ELR (cell line): ENCODE data around the gene ZNF549.

ENCODE experiments used
- DNase-seq: peaks from one replicate; pipeline ENCODE4 v3.0.0-alpha.2; 2015; ENCODE audit warnings: low read depth

The ZNF549 gene

DNA sequence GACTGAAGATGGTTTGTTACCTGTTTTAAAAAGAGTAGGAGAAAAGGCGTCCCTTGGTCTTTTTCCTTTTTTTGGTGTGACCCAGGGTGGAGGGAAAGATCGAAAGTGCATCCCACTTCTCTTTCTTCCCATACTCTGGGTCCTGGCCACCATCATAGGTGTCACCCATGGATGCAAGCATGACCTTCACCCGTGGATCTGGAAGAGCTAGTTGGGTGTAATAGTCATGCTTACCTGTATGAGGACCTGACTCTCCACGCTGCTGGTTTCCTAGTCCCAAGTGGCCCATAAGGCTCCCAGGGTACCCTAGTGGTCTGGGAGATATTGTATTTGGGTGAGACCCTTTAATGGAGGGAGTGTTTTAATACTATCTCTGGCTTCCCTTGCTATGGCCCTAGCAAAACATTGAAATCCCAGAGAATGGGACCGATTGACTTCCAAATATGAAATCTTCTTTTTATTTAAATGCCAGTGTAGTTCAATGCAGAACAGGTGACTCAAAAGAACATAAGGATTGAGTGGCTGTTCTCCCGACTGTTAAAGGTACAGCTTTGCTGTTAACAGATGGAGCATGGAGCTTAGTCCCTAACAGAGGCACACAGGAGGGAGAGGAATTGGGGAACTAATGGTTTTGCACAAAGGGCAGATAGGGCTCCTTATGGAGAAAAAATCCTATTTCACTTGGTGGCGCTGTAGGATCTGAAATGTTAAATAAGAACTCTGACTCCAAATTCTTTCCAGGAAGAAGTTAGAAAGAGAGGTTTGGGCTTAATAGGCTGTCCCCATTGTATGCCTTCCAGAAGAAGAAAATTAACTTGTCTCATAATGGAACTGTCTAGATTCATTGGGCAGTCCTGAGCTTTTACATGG, 39.5 kb downstream of the ZNF549 start:
- peak; percentile 77 for DNase-seq

- no peak for DNase-seq
Observed at GRCh38 chr19:57570707-57571106, 43.6 kb downstream of the ZNF549 start.

DNA sequence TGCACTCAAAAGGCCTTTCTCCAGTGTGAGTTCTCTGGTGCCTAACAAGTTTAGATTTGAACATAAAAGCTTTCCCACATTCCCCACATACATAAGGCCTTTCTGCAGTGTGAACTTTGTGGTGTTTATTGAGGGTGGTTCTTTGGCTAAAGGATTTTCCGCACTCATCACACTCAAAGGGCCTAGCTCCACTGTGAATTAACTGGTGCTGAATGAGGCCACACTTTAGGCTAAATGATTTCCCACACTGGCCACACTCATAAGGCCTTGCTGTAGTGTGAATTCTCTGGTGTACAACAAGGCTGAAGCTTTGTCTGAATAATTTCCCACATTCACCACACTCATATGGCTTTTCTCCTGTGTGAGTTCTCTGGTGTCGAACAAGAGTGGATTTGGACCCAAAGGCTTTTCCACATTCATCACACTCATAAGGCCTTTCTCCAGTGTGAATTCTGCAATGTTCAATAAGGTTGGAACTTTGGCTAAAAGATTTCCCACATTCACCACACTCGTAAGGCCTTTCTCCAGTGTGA, 45.3 kb downstream of the ZNF549 start:
- no peak for DNase-seq

GRCh38 chr19:57576661-57577060, 49.5 kb downstream of the ZNF549 start:
- DNase-seq = no peak

DNA sequence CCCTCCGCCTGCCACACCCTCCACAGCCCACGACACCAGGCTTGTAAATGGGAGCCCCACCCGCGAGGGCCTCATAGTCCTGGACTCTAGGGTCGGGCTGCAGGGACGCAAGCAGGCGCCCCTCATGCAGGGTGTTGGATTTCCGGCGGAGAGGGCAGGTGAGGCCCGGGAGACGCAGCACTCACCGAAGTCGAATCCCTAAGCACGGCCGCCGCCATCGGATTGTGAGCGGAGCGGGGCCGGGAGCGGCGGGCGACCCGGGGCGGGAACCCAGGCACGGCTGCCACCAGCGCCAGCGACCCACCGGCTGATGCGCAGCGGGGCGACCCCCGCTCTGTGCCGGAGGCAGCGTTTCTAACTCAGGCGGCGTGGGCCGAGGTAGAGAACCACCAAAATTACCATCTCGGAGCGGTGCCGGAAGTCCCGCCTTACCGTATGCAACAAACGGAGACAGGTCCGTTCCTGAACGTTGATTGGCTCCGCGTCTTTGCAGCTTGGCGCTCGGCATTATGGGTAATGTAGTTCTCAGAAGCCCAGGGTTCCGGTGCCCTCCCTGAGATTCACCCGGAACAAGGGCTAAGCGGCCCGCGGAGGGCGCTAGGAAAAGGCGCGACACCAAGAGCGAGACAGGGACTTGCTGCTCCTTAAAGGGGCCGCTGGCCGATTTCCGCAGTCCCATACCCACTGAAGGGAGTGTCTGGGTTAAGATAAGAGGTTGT, 51.5 kb downstream of the ZNF549 start, which contains the start of gene ZNF416:
Gene ZNF416 (minus strand): TSS at position 425 of the 719 bp plus-strand sequence. CDS start 207 bp downstream, at position 218.
- DNase-seq = peak; percentile 100

DNA sequence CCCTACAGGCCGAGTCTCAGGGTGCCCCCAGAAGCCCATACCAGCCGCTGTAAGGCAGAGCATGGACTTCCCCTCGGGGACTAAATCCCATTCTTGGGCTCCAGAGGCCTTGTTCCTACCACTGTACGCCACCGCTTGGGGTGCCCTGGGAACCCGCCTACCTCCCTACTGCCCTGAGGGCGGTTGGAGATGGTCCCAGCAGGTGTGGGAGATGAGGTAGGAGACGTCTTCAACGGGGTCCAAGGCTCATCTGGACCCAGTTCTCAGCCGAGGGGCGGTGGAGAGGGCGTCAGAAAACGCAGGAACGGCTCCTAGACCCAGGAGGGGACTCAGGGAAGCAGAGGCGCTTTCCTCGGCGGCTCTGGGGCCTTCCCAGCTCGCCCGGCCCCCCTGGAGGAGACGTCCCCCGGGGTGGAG, 56.0 kb downstream of the ZNF549 start:
- no peak for DNase-seq

GRCh38 chr19:57583521-57584416, 56.6 kb downstream of the ZNF549 start, which contains the start of gene ZIK1:
Gene ZIK1 (plus strand): TSS chr19:57584145. CDS start chr19:57584357, 212 bp downstream.
- peak; percentile 93 for DNase-seq

GRCh38 chr19:57587529-57587928, 60.4 kb downstream of the ZNF549 start:
- peak; percentile 94 for DNase-seq

- no peak for DNase-seq
Observed at GRCh38 chr19:57599377-57599760, 72.2 kb downstream of the ZNF549 start.

GRCh38 chr19:57599761-57600383, 72.7 kb downstream of the ZNF549 start, which contains the start of gene ZNF530:
Gene ZNF530 (plus strand): TSS chr19:57599885. CDS start chr19:57604346, 4,461 bp downstream.
- peak; percentile 96 for DNase-seq

- DNase-seq = no peak
Observed at GRCh38 chr19:57606931-57607330, 79.8 kb downstream of the ZNF549 start.
